Loucy (cell line): Measurements from ENCODE around the gene LUC7L.

ENCODE experiments used
- EZH2phosphoT487 ChIP-seq: fragments of 200-600 bp; IDR thresholded peaks from 2 replicates; pipeline ENCODE4 v1.6.1; 2018; ENCODE audit warnings: antibody characterized with exemption, mild to moderate bottlenecking, moderate library complexity, borderline replicate concordance
- TF ChIP-seq, protein P1 (sequence below): fragments of 200-600 bp; sonication (generic); conservative IDR thresholded peaks from 2 replicates; pipeline ENCODE4 v1.5.1; 2014; ENCODE audit warnings: mild to moderate bottlenecking, antibody characterized with exemption, low read length

DNA sequence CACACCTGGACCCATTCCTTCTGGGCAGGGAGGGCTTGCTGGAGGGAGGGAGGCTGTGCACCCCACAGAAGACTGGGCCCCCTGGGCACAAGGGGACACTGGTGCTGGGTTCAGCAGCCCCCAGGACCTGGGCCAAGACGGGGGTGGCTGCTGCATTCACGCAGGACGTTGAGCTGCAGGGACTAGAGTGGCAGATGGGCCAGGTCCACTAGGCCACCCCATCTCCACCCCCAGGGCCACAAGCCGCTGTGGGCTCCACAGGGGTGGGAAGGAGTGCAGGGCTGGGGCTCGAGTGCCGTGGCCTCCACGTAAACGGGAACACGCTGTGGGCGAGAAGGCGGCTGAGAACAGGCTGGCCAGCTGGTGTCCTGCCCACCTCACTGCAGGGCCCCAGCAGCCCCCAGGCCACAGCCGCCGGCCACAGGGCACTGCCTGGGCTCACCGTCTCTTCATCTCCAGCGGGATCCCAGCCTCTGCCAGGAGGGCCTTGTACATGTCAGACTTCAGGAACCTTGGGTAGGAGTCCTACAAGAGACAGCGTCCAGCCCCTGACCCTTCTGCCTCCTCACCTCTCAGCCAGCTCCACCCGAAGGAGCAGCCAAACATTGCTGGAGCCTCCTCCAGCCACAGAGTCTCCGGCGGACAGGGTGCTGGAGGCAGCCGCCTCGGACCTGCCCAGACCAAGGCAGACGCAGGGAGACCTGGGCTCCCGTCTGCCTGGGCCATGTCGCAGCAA lies 40.0 kb upstream of the LUC7L start:
- TF ChIP-seq, protein P1, sequence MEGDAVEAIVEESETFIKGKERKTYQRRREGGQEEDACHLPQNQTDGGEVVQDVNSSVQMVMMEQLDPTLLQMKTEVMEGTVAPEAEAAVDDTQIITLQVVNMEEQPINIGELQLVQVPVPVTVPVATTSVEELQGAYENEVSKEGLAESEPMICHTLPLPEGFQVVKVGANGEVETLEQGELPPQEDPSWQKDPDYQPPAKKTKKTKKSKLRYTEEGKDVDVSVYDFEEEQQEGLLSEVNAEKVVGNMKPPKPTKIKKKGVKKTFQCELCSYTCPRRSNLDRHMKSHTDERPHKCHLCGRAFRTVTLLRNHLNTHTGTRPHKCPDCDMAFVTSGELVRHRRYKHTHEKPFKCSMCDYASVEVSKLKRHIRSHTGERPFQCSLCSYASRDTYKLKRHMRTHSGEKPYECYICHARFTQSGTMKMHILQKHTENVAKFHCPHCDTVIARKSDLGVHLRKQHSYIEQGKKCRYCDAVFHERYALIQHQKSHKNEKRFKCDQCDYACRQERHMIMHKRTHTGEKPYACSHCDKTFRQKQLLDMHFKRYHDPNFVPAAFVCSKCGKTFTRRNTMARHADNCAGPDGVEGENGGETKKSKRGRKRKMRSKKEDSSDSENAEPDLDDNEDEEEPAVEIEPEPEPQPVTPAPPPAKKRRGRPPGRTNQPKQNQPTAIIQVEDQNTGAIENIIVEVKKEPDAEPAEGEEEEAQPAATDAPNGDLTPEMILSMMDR: no peak
- no peak for TF ChIP-seq EZH2phosphoT487
